Activated naive CD4-positive, alpha-beta T cell treated with anti-CD3 and anti-CD28 coated beads, Interleukin-2, amount 50 U/mL, for 24 hours (primary cell): Measurements from ENCODE around the gene NEK11.
"Not testable (repeated sequence)": the region's sequence is repeated elsewhere in the genome, so short reads cannot be mapped to it uniquely, and the experiment has no call there.

Source experiments
- H3K27ac Mint-ChIP-seq: one replicate; pipeline ENCODE4 v1.8.0; 2021; ENCODE audit warnings: mild to moderate bottlenecking, mixed read lengths
- H3K27me3 Mint-ChIP-seq: one replicate; pipeline ENCODE4 v1.8.0; 2021; ENCODE audit warnings: mixed read lengths
- H3K36me3 Mint-ChIP-seq: one replicate; pipeline ENCODE4 v1.8.0; 2021; ENCODE audit warnings: mixed read lengths
- H3K4me1 Mint-ChIP-seq: one replicate; pipeline ENCODE4 v1.8.0; 2021; ENCODE audit warnings: mixed read lengths
- H3K4me3 Mint-ChIP-seq: one replicate; pipeline ENCODE4 v1.8.0; 2021; ENCODE audit warnings: mild to moderate bottlenecking, mixed read lengths
- H3K9me3 Mint-ChIP-seq: one replicate; pipeline ENCODE4 v1.8.0; 2021; ENCODE audit warnings: mixed read lengths

NEK11 gene

DNA sequence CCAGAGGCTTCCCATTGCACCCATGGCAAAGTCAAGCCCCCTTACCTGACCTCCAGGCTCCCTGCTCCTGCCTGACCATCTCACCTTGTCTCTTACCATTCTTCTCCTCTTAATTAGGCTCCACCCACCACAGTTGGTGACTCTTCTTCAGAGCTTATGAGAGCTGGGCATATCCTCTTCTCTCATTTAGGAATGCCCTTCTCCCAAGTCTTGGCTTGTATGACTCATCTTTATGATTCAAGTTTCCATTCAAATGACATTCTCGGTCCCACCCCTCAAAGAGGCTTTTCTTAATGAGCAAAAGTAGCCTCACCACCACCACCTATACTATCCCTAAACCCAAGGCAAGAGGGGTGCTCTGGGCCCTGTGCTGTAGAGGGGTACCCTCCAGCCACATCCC, 299.6 kb downstream of the NEK11 start:
- Mint-ChIP-seq H3K27me3 (no peaks in the 10 kb centered on the region), H3K4me1 (no peaks in the 10 kb centered on the region), H3K27ac (no peak overlapping the region), H3K9me3 (no peaks in the 10 kb centered on the region), H3K4me3 (no peak overlapping the region), H3K36me3 (peaks cover 3% of the 10 kb centered on the region)

DNA sequence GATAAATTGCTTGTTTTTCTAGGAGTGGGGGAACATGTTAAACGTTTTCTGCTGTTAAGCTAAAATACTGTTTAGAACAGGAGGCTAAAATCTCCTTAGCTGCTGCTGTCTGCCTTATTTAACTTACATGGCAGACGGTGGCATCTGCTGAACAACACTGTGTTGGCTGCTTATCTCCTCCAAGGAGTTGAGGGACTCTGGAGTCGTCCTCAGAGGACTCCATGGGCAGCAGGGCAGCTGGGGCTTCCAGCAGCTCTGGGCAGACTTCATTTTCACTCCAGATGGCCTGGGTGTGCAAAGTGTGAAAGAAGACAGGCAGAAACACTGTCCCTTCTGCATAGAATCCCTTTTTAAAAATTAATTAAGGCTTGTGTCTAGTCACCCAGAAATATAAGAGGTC, 302.0 kb downstream of the NEK11 start:
- no peaks in the 10 kb centered on the region for H3K4me1 Mint-ChIP-seq
- no peaks in the 10 kb centered on the region for H3K9me3 Mint-ChIP-seq
- no peak overlapping the region for H3K4me3 Mint-ChIP-seq
- no peak overlapping the region for H3K27ac Mint-ChIP-seq
- H3K36me3 Mint-ChIP-seq, result peaks cover 3% of the 10 kb centered on the region
- H3K27me3 Mint-ChIP-seq, result no peaks in the 10 kb centered on the region

DNA sequence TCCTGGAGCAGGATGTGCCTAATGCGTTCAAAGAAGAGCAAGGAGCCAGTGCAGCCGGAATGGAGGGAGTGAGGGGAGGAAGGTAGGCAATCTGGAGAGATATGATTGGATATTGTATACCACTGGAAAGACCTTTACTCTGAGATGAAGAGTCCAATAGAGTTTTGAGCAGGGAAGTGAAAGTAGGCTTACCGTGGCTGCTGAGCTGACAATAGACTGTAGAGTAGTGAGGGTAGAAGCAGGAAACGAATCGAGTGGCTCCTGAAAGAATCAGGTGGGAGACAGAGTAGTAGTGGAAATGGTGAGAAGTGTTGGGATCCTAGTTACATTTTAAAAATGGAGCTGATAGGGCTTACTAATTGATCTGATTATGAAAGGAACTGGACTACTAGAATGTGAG, 303.1 kb downstream of the NEK11 start:
- Mint-ChIP-seq H3K27ac (no peak overlapping the region), H3K4me3 (no peak overlapping the region), H3K9me3 (no peaks in the 10 kb centered on the region), H3K36me3 (peaks cover 3% of the 10 kb centered on the region), H3K27me3 (no peaks in the 10 kb centered on the region), H3K4me1 (no peaks in the 10 kb centered on the region)

DNA sequence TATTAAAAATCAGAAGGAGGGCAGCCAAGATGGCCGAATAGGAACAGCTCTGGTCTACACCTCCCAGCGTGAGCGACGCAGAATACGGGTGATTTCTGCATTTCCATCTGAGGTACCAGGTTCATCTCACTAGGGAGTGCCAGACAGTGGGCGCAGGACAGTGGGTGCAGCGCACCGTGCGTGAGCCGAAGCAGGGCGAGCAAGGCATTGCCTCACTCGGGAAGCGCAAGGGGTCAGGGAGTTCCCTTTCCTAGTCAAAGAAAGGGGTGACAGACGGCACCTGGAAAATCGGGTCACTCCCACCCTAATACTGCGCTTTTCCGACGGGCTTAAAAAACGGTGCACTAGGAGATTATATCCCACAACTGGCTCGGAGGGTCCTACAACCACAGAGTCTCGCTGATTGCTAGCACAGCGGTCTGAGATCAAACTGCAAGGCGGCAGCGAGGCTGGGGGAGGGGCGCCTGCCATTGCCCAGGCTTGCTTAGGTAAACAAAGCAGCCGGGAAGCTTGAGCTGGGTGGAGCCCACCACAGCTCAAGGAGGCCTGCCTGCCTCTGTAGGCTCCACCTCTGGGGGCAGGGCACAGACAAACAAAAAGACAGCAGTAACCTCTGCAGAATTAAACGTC, 304.9 kb downstream of the NEK11 start:
- H3K4me1 Mint-ChIP-seq, H3K27ac Mint-ChIP-seq, H3K27me3 Mint-ChIP-seq, H3K4me3 Mint-ChIP-seq, H3K36me3 Mint-ChIP-seq, H3K9me3 Mint-ChIP-seq: not testable (repeated sequence)

DNA sequence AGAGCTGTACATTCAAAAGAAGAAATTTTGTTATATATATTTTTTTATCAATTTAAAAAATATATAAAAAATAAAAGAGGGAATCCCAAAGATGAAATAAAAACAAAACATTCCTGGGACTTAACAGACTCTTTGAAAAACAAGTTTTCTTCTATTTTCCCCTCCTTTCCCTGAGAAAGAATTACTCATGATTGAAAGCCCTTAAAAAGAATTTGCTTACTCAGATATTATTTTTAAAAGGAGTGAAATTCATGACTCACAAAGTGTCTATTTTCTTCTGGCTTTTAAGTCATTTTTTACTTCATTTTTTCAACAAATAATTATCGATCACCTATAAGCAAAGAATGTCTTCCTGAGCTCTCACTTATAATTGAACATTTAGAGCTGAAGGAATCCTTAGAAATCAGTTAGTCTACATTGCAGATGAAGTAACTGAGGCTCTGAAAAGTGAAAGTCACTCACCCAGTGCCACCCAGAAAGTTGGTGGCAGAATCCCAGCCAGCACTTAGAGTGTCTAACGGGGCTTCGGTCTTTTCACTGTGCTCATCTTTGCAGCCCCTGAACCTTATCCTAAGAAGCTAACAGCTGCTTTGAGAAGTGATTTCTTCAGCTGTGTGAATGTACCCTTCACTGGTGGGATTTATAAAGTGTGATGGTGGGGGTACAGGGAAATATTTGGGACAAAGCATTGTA, 312.4 kb downstream of the NEK11 start:
- H3K27me3 Mint-ChIP-seq, result no peaks in the 10 kb centered on the region

DNA sequence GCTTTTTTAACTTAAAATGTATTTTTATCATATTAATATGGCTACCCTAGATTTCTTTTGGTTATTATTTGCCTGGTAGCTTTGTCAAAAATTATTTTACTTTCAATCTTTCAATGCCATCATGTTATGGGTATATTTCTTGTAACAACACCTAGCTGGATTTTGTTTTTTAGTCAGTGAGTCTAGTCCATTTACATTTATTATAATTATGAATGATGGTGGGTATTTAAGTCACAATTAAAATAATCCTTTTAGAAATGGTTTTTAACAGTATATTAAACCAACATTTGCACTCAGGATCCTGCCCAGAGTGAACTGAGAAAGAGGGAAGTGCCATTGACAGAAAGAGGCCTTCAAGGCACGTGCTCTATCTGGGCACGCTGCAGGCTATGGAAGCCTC, 315.1 kb downstream of the NEK11 start:
- H3K36me3 Mint-ChIP-seq, result peaks cover 6% of the 10 kb centered on the region
- H3K27me3 Mint-ChIP-seq, result no peaks in the 10 kb centered on the region
- no peak overlapping the region for H3K27ac Mint-ChIP-seq
- peaks cover 8% of the 10 kb centered on the region for H3K9me3 Mint-ChIP-seq
- H3K4me3 Mint-ChIP-seq, result no peak overlapping the region
- H3K4me1 Mint-ChIP-seq, result no peaks in the 10 kb centered on the region

More for the DNA sequence above, 312.4 kb downstream of the NEK11 start:
- no peak overlapping the region for H3K4me3 Mint-ChIP-seq
- H3K36me3 Mint-ChIP-seq, result peaks cover 3% of the 10 kb centered on the region
- no peaks in the 10 kb centered on the region for H3K4me1 Mint-ChIP-seq
- peaks cover 3% of the 10 kb centered on the region for H3K9me3 Mint-ChIP-seq
- H3K27ac Mint-ChIP-seq, result no peak overlapping the region

DNA sequence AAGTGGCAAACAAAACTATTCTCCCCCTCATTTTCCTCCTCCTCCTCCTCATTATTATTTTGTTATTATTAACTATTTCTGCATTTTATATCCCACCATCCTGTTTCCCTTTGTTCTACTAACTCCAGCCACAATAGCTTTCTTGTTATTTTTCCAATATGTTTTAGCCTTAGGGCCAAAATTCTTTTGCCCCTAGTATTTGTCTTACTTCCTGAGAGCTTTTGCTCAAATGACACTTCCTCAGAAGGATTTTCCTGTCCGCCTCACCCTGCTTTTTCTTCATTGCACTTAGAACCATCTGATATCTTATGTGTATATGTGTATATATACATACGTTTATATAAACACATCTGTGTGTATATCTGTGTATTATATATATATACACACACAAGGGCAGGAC, 322.2 kb downstream of the NEK11 start:
- H3K4me1 Mint-ChIP-seq, result no peaks in the 10 kb centered on the region
- no peaks in the 10 kb centered on the region for H3K27me3 Mint-ChIP-seq
- H3K27ac Mint-ChIP-seq, result no peak overlapping the region
- no peak overlapping the region for H3K4me3 Mint-ChIP-seq
- peaks cover 5% of the 10 kb centered on the region for H3K36me3 Mint-ChIP-seq
- H3K9me3 Mint-ChIP-seq, result peaks cover 7% of the 10 kb centered on the region

DNA sequence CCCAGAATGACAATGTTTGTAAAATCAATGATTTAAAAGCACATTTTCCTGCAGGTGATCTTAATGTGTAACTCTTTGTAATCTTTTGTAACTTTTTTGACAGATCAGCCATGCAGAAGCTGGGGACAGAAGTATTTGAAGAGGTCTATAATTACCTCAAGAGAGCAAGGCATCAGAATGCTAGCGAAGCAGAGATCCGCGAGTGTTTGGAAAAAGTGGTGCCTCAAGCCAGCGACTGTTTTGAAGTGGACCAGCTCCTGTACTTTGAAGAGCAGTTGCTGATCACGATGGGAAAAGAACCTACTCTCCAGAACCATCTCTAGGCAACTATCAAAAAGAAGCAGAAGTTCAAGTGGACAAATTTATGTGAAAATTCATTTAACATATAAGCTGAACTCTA, 322.8 kb downstream of the NEK11 start:
- H3K4me3 Mint-ChIP-seq, result no peak overlapping the region
- peaks cover 1% of the 10 kb centered on the region for H3K9me3 Mint-ChIP-seq
- H3K27ac Mint-ChIP-seq, result no peak overlapping the region
- peaks cover 1% of the 10 kb centered on the region for H3K36me3 Mint-ChIP-seq
- H3K4me1 Mint-ChIP-seq, result no peaks in the 10 kb centered on the region
- no peaks in the 10 kb centered on the region for H3K27me3 Mint-ChIP-seq

DNA sequence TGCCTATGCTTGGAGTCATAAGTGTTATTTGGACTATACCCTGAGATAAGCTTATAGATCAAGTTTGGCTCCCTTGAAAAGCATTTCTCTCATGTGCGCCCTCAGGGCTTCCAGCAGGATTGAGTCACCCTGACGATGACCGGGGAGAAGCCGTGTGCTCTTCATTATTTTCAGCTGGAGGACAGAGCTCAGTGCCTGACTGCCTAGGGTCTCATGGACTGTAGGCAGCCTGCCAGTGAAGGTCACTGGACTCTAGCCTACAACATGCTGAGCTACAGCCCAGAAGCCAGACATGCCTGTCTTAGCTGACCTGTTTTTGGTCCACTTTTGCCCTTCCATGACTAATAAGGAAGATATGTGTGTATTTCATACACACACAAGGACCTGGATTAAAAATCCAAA, 323.3 kb downstream of the NEK11 start:
- no peaks in the 10 kb centered on the region for H3K9me3 Mint-ChIP-seq
- no peaks in the 10 kb centered on the region for H3K4me1 Mint-ChIP-seq
- no peak overlapping the region for H3K4me3 Mint-ChIP-seq
- no peak overlapping the region for H3K27ac Mint-ChIP-seq
- H3K27me3 Mint-ChIP-seq, result no peaks in the 10 kb centered on the region
- H3K36me3 Mint-ChIP-seq, result no peaks in the 10 kb centered on the region

DNA sequence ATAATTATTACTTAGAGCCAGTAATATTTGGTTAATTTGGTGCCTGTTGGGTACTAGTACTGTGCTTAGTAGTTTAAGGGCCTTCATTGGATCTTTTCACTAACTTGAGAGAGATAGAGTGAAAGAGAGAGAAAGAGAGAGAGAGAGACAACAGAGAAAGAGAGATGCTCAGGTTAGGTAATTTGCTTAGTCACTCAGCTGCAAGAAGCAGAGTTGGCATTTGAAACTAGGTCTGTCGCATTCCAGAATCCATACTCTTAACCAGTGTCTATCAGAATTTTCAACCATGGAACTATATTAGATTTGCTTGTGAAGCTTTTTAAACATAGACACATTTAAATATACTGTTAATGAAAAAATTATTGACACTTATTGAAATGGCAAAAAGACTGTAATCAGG, 323.8 kb downstream of the NEK11 start:
- H3K4me1 Mint-ChIP-seq, result no peaks in the 10 kb centered on the region
- no peaks in the 10 kb centered on the region for H3K9me3 Mint-ChIP-seq
- no peak overlapping the region for H3K27ac Mint-ChIP-seq
- no peak overlapping the region for H3K4me3 Mint-ChIP-seq
- H3K36me3 Mint-ChIP-seq, result no peaks in the 10 kb centered on the region
- no peaks in the 10 kb centered on the region for H3K27me3 Mint-ChIP-seq

DNA sequence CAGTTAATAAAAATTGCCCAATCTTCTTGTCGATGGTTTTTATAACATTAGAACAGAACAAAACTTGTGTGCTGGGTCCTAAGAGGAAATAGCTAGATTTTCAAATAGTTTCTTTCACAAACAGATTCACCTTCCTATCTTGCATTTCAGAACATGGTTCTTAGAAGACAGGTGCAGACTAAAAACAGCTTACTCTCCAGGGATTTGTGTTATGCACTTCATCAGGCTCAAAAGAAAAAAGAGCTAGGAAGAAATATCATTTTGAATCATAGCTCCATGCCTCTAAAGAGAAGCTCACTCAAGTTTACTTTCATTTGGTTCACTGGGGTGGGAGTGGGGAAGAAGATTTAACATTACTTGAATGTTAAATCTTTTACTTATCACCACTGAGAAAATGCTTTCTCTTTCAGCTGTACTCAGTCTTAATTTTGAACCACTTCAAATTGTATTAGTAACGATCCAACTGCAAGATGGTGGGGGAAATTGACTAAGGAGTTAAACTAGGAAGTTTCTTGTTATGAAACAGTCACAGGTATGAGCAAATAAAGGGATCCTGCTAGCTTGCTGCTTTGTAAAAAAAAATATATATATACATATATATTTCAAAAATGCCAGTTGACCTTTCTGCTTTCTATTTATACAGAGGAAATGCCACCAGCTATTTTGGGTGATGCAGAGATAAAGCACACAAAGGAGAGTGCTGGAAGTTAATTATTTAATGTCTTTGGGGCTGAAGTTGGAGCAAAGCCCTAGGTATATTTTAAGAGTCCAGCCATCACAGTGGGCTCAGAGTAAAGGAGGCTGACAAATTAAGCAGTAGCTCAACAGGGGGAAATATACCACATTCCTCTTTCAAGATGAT, 326.6 kb downstream of the NEK11 start:
- Mint-ChIP-seq H3K27me3 (peaks cover 9% of the 10 kb centered on the region), H3K4me3 (no peak overlapping the region), H3K36me3 (no peaks in the 10 kb centered on the region), H3K9me3 (no peaks in the 10 kb centered on the region), H3K27ac (no peak overlapping the region), H3K4me1 (no peaks in the 10 kb centered on the region)

DNA sequence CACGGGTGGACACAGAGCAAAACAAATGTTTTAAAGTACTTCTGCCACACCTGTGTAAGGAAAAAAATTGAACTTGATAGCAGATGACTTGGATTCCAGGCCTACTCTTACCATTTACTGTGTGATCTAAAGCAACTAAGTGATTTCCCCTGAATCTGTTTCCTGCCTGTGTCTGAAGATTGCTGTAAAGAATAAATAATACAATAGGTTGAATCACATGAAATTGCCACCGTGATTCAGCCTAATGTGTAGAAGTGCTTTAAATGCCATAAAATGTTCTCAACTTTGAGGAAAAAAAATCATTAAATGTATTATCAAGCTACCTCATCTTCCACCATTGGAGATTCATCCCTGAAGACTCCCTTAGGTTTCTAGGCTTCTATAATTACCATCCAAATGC, 327.3 kb downstream of the NEK11 start:
- no peak overlapping the region for H3K4me3 Mint-ChIP-seq
- H3K36me3 Mint-ChIP-seq, result no peaks in the 10 kb centered on the region
- no peak overlapping the region for H3K27ac Mint-ChIP-seq
- no peaks in the 10 kb centered on the region for H3K4me1 Mint-ChIP-seq
- peaks cover 9% of the 10 kb centered on the region for H3K27me3 Mint-ChIP-seq
- no peaks in the 10 kb centered on the region for H3K9me3 Mint-ChIP-seq

DNA sequence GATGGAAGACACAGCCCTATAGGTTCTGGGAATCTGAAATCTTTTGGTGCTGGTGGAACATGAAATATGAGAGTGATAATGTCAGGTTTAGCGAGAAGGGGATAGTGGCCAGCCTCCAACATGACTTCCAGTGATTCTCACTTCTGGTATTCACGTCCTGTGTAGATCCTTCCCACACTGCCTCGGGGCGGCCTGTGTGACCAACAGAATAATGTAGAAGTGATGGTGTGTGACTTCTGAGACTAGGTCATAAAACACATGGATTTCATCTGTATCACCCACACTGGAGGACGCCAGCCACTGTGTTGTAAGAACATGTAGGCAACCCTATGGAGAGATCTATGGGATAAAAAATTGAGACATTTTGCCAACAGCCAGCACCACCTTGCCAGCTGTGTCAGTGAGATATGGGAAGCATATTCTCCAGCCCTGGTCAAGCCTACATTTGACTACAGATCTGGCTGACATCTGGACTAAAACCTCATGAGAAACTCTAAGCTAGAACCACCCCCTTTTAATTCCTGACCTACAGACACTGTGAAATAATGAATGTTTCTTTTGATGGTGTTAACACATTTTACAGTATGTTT, 329.4 kb downstream of the NEK11 start:
- peaks cover 15% of the 10 kb centered on the region for H3K27me3 Mint-ChIP-seq
- no peak overlapping the region for H3K4me3 Mint-ChIP-seq
- no peaks in the 10 kb centered on the region for H3K9me3 Mint-ChIP-seq

DNA sequence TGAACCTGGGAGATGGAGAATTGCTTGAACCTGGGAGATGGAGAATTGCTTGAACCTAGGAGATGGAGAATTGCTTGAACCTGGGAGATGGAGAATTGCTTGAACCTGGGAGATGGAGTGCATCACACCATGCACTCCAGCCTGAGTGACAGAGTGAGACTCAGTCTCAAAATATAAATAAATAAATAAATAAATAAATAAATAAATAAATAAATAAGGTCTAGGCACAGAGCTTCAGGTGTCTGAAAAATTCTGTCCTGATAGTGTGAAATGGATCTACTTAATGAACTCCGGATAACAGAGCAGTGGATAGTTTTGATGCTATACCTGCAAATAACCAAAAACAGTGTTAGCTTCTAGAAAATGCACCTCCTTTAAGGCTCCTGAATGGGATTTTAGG, 330.6 kb downstream of the NEK11 start:
- peaks cover 7% of the 10 kb centered on the region for H3K4me1 Mint-ChIP-seq
- H3K27me3 Mint-ChIP-seq, result peaks cover 24% of the 10 kb centered on the region
- H3K27ac Mint-ChIP-seq, result no peak overlapping the region
- H3K9me3 Mint-ChIP-seq, result no peaks in the 10 kb centered on the region
- no peak overlapping the region for H3K4me3 Mint-ChIP-seq
- H3K36me3 Mint-ChIP-seq, result no peaks in the 10 kb centered on the region

More for the DNA sequence above, 329.4 kb downstream of the NEK11 start:
- no peaks in the 10 kb centered on the region for H3K36me3 Mint-ChIP-seq
- H3K4me1 Mint-ChIP-seq, result peaks cover 2% of the 10 kb centered on the region
- H3K27ac Mint-ChIP-seq, result no peak overlapping the region

DNA sequence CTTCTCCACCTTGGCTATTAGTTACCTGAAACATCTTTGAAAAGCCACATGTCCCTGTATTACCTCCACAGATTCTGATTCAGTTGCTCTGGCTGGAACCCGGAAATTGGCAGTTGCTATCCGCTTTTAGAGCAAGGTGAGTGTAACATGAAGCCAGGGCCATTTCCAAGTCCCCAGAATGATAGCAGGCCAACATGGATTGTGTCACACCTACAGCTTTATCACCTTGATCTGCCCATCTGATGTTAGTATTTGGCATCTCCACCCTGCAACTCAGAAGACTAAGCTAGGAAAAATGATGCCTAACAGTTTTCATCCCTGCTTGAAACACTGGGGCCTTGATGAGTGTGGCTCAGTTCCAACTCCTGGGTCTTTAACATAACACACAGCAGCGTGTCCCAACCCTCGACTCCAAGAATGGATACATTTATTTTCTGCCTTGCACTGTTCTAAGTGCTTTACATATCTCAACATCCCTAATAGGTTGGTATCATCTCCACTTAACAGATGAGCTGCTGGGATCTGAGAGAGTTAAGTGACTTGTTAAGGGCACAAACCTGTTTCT, 333.6 kb downstream of the NEK11 start:
- Mint-ChIP-seq H3K27ac (no peak overlapping the region), H3K4me3 (no peak overlapping the region), H3K9me3 (peaks cover 3% of the 10 kb centered on the region), H3K4me1 (peaks cover 7% of the 10 kb centered on the region), H3K36me3 (no peaks in the 10 kb centered on the region), H3K27me3 (peaks cover 36% of the 10 kb centered on the region)
